ENCODE data around the gene LRRC59. TPM values are rescaled to one million over a fixed set of nuclear protein-coding genes. Genes with fewer than 3 reads are reported as not detected.

LRRC59 gene
- total RNA-seq, 1 donor from 2014 or later, result 185 TPM

GRCh38 chr17:50373705-50374104 lies 23.6 kb downstream of the LRRC59 start:
- Histone ChIP-seq H3K4me2 (ENCODE audit: low read length) (peak overlapping the region; percentile 89), H3K9me3 (ENCODE audit: insufficient read depth, low read depth, low read length) (no peaks in the 10 kb centered on the region), H4K20me1 (ENCODE audit: insufficient read depth, low read length) (peaks cover 19% of the 10 kb centered on the region), H3K27me3 (ENCODE audit: insufficient read depth, low read length) (no peaks in the 10 kb centered on the region), H2AFZ (ENCODE audit: low read depth, low read length) (no peak overlapping the region), H3K4me1 (ENCODE audit: insufficient read depth, low read length) (peaks cover 18% of the 10 kb centered on the region), H3K79me2 (ENCODE audit: insufficient read depth, low read length) (peaks cover 30% of the 10 kb centered on the region), H3K27ac (ENCODE audit: low read depth, low read length) (no peak overlapping the region), H3K36me3 (ENCODE audit: insufficient read depth, low read length) (peaks cover 21% of the 10 kb centered on the region), H3K4me3 (ENCODE audit: insufficient read depth, low read depth, low read length) (peak overlapping the region; percentile 97), H3K9ac (ENCODE audit: low read length) (peak overlapping the region; percentile 98)
- TF ChIP-seq CTCF (IDR thresholded peaks at IDR 0.05; ENCODE audit: insufficient read depth, low read depth, low read length) (no peak), EZH2 (IDR thresholded peaks at IDR 0.05; ENCODE audit: insufficient read depth, low read length) (no peak)
- peak overlapping the region; percentile 99 for H3K4me3 Mint-ChIP-seq (ENCODE audit: unreplicated experiment)
- peaks cover 16% of the 10 kb centered on the region for H3K4me1 Mint-ChIP-seq (ENCODE audit: low read depth, unreplicated experiment)
- DNase-seq (ENCODE audit: low read depth) (no peak), FAIRE-seq (no peak)
- no peak overlapping the region for H3K27ac Mint-ChIP-seq (ENCODE audit: unreplicated experiment)
- no peaks in the 10 kb centered on the region for H3K27me3 Mint-ChIP-seq (ENCODE audit: low read depth, unreplicated experiment)
- H3K36me3 Mint-ChIP-seq (ENCODE audit: low read depth, unreplicated experiment), result peaks cover 6% of the 10 kb centered on the region
- H3K9me3 Mint-ChIP-seq (ENCODE audit: unreplicated experiment), result no peaks in the 10 kb centered on the region

GRCh38 chr17:50372758-50373556 lies 24.4 kb downstream of the LRRC59 start, which contains the start of the genes EME1 and MRPL27:
Gene EME1 (plus strand): TSS chr17:50373229. CDS start chr17:50375209, 1,980 bp downstream.
Gene MRPL27 (minus strand): TSS chr17:50373184. CDS start chr17:50373170, 14 bp downstream.
- FAIRE-seq (no peak), DNase-seq (ENCODE audit: low read depth) (peak; percentile 71)
- Histone ChIP-seq H3K4me2 (ENCODE audit: low read length) (peak within 1 kb of the TSS; percentile 89), H3K27ac (ENCODE audit: low read depth, low read length) (peak within 1 kb of the TSS; percentile 99), H3K27me3 (ENCODE audit: insufficient read depth, low read length) (no peaks in the 10 kb centered on the region), H4K20me1 (ENCODE audit: insufficient read depth, low read length) (peaks cover 15% of the 10 kb centered on the region), H3K4me1 (ENCODE audit: insufficient read depth, low read length) (peaks cover 13% of the 10 kb centered on the region), H3K79me2 (ENCODE audit: insufficient read depth, low read length) (peaks cover 30% of the 10 kb centered on the region), H3K9me3 (ENCODE audit: insufficient read depth, low read depth, low read length) (no peaks in the 10 kb centered on the region), H3K4me3 (ENCODE audit: insufficient read depth, low read depth, low read length) (peak within 1 kb of the TSS; percentile 97), H2AFZ (ENCODE audit: low read depth, low read length) (peak within 1 kb of the TSS; percentile 98), H3K9ac (ENCODE audit: low read length) (peak within 1 kb of the TSS; percentile 98), H3K36me3 (ENCODE audit: insufficient read depth, low read length) (peaks cover 28% of the 10 kb centered on the region)
- H3K36me3 Mint-ChIP-seq (ENCODE audit: low read depth, unreplicated experiment), result peaks cover 7% of the 10 kb centered on the region
- H3K27me3 Mint-ChIP-seq (ENCODE audit: low read depth, unreplicated experiment), result no peaks in the 10 kb centered on the region
- no peaks in the 10 kb centered on the region for H3K9me3 Mint-ChIP-seq (ENCODE audit: unreplicated experiment)
- peaks cover 12% of the 10 kb centered on the region for H3K4me1 Mint-ChIP-seq (ENCODE audit: low read depth, unreplicated experiment)
- peak within 1 kb of the TSS; percentile 99 for H3K4me3 Mint-ChIP-seq (ENCODE audit: unreplicated experiment)
- TF ChIP-seq EZH2 (IDR thresholded peaks at IDR 0.05; ENCODE audit: insufficient read depth, low read length), result no peak
- TF ChIP-seq CTCF (IDR thresholded peaks at IDR 0.05; ENCODE audit: insufficient read depth, low read depth, low read length), result no peak
- H3K27ac Mint-ChIP-seq (ENCODE audit: unreplicated experiment), result peak within 1 kb of the TSS; percentile 99
